PC-3 (cell line): ENCODE measurements around the gene PDE3B. TPM values are rescaled to one million over a fixed set of nuclear protein-coding genes. Genes with fewer than 3 reads are reported as not detected.

Experiments used
- ATAC-seq: fragments of 200-7000 bp; cut with Tn5 transposase; 2 replicates; pipeline ENCODE4 v1.9.1; 2020; ENCODE audit warnings: mild to moderate bottlenecking, moderate library complexity
- BruUV-seq: library from RNA; stranded (reverse); fragments of 400-500 nt; replicated peaks from 2 replicates; lab custom pipeline; 2021; lab: Mats Ljungman, UMichigan
- CTCF ChIA-PET: fragments of 300-600 bp; sonication (Branson Sonifier 250); formaldehyde crosslinking; loops from one replicate; lab custom pipeline; 2022; ENCODE audit warnings: antibody characterized with exemption; lab: Charles Lee
- POLR2A ChIA-PET: fragments of 300-600 bp; sonication (Branson Sonifier 250); formaldehyde crosslinking; loops from one replicate; lab custom pipeline; 2022; ENCODE audit warnings: antibody characterized with exemption; ENCODE audit not compliant: unreplicated experiment; lab: Charles Lee
- DNase-seq: peaks from one replicate; pipeline ENCODE4 v3.0.0-alpha.2; 2015
- H2AFZ ChIP-seq: fragments of 300-600 bp; sonication (generic); 2 replicates; pipeline ENCODE4 v1.6.0; 2016; ENCODE audit warnings: antibody characterized with exemption, low read length
- H3F3A ChIP-seq: fragments of 300-600 bp; sonication (generic); one replicate; pipeline ENCODE4 v1.6.0; 2017; ENCODE audit warnings: antibody characterized with exemption, low read length, control low read depth, mild to moderate bottlenecking; ENCODE audit not compliant: unreplicated experiment
- H3K27ac ChIP-seq: fragments of 300-600 bp; sonication (generic); 2 replicates; pipeline ENCODE4 v1.5.1; 2016; ENCODE audit warnings: mild to moderate bottlenecking, low read length
- H3K27me3 ChIP-seq: fragments of 300-600 bp; sonication (generic); 2 replicates; pipeline ENCODE4 v1.6.1; 2016; ENCODE audit warnings: low read length, mixed read lengths
- H3K36me3 ChIP-seq: fragments of 300-600 bp; sonication (generic); 2 replicates; pipeline ENCODE4 v1.6.1; 2016; ENCODE audit warnings: low read depth, mixed run types, low read length, mixed read lengths
- H3K4me1 ChIP-seq: fragments of 300-600 bp; sonication (generic); 2 replicates; pipeline ENCODE4 v1.5.1; 2016; ENCODE audit warnings: low read length; ENCODE audit not compliant: insufficient read depth
- H3K4me2 ChIP-seq: fragments of 300-600 bp; sonication (generic); 2 replicates; pipeline ENCODE4 v1.6.0; 2016; ENCODE audit warnings: low read length
- H3K4me3 ChIP-seq: fragments of 300-600 bp; sonication (generic); 2 replicates; pipeline ENCODE4 v1.5.1; 2016; ENCODE audit warnings: mild to moderate bottlenecking, low read length, mixed read lengths
- H3K79me2 ChIP-seq: fragments of 300-600 bp; sonication (generic); 2 replicates; pipeline ENCODE4 v1.6.1; 2017; ENCODE audit warnings: low read length, mixed read lengths
- H3K9ac ChIP-seq: fragments of 300-600 bp; sonication (generic); 2 replicates; pipeline ENCODE4 v1.6.0; 2016; ENCODE audit warnings: mild to moderate bottlenecking, low read length
- H3K9me2 ChIP-seq: fragments of 300-600 bp; sonication (generic); replicated peaks from 2 replicates; pipeline ENCODE4 v1.6.1; 2016; ENCODE audit warnings: mixed run types, low read length, mixed read lengths
- H3K9me3 ChIP-seq: fragments of 300-600 bp; sonication (generic); 2 replicates; pipeline ENCODE4 v1.6.1; 2016; ENCODE audit warnings: low read length, mixed read lengths
- H4K20me1 ChIP-seq: fragments of 300-600 bp; sonication (generic); 2 replicates; pipeline ENCODE4 v1.6.1; 2016; ENCODE audit warnings: low read length, mixed read lengths
- EZH2 ChIP-seq: fragments of 300-600 bp; sonication (generic); IDR thresholded peaks from one replicate; pipeline ENCODE4 v1.6.1; 2017; ENCODE audit warnings: antibody characterized with exemption, mild to moderate bottlenecking, low read length; ENCODE audit not compliant: unreplicated experiment
- EZH2phosphoT487 ChIP-seq: fragments of 300-600 bp; sonication (generic); IDR thresholded peaks from 2 replicates; pipeline ENCODE4 v1.6.1; 2018; ENCODE audit warnings: mild to moderate bottlenecking, antibody characterized with exemption, low read length, borderline replicate concordance
- intact Hi-C: fragments of 100-400 bp; cut with micrococcal nuclease; formaldehyde crosslinking; loops from 2 replicates; pipeline ENCODE4 v1.9.0; 2023
- total RNA-seq: library from RNA; depleted of rRNA; stranded (reverse); fragments of >200 nt; gene quantifications from 2 replicates; pipeline ENCODE4 v1.2.3, GENCODE V29; 2014
- TF ChIP-seq, protein P1 (sequence below): fragments of 300-600 bp; sonication (generic); conservative IDR thresholded peaks from 2 replicates; pipeline ENCODE4 v1.5.1; 2017; ENCODE audit warnings: antibody characterized with exemption, low read depth, mild to moderate bottlenecking, low read length

Gene PDE3B
- total RNA-seq, 1 experiment from 2014 or later, result 0.11 TPM

DNA sequence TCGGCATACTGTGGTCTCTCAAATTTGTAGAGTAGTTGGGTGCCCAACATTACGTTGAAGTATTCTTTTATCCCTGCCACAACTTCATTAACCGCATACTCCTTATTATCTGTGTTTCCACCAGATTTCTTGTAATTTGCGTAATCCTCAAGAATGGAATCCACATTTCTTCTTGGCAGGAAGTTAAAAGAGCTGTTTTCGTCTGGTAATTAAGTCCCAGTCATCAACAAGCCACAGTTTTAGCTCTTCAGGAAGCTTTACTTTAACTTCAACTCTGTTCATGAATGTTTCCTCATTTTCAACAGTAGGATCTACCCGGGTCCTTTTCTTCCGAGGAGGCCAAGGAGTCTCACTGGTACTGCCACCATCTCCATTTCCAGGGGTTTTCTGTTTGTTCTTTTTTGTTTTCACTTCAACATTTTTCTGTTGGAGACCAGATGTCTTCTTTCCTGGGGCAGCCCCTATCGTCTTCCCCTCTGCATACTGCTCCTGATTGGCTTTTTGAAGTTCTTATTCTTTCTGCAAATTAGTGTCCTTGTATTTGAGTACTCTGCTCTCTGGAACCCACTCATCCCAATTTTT is 30.3 kb downstream of the PDE3B start:
- no peaks in the 10 kb centered on the region for H3K27me3 ChIP-seq
- CTCF ChIA-PET, result no interaction called here
- no peaks in the 10 kb centered on the region for H3K79me2 ChIP-seq
- no peak overlapping the region for H3K4me3 ChIP-seq
- no peak for ATAC-seq
- H3K4me1 ChIP-seq, result no peaks in the 10 kb centered on the region
- no peaks in the 10 kb centered on the region for H3F3A ChIP-seq
- no peaks in the 10 kb centered on the region for H3K9me3 ChIP-seq
- intact Hi-C loops, result no loop called here
- no peak overlapping the region for H3K4me2 ChIP-seq
- no TSS peak for BruUV-seq
- POLR2A ChIA-PET, result no interaction called here
- H3K9me2 ChIP-seq, result no peaks in the 10 kb centered on the region
- H3K27ac ChIP-seq, result no peak overlapping the region
- H4K20me1 ChIP-seq, result no peaks in the 10 kb centered on the region
- no peak overlapping the region for H2AFZ ChIP-seq
- TF ChIP-seq, protein P1, sequence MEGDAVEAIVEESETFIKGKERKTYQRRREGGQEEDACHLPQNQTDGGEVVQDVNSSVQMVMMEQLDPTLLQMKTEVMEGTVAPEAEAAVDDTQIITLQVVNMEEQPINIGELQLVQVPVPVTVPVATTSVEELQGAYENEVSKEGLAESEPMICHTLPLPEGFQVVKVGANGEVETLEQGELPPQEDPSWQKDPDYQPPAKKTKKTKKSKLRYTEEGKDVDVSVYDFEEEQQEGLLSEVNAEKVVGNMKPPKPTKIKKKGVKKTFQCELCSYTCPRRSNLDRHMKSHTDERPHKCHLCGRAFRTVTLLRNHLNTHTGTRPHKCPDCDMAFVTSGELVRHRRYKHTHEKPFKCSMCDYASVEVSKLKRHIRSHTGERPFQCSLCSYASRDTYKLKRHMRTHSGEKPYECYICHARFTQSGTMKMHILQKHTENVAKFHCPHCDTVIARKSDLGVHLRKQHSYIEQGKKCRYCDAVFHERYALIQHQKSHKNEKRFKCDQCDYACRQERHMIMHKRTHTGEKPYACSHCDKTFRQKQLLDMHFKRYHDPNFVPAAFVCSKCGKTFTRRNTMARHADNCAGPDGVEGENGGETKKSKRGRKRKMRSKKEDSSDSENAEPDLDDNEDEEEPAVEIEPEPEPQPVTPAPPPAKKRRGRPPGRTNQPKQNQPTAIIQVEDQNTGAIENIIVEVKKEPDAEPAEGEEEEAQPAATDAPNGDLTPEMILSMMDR, result no peak
- TF ChIP-seq EZH2 (no peak), EZH2phosphoT487 (no peak)
- DNase-seq, result no peak
- H3K9ac ChIP-seq, result no peak overlapping the region
- H3K36me3 ChIP-seq, result no peaks in the 10 kb centered on the region

- H3K4me1 ChIP-seq, result no peaks in the 10 kb centered on the region
- no peak overlapping the region for H3K9ac ChIP-seq
- no peaks in the 10 kb centered on the region for H3K9me2 ChIP-seq
- H3F3A ChIP-seq, result no peaks in the 10 kb centered on the region
- BruUV-seq, result no TSS peak
- intact Hi-C loops, result no loop called here
- no peaks in the 10 kb centered on the region for H3K79me2 ChIP-seq
- no peaks in the 10 kb centered on the region for H3K9me3 ChIP-seq
- H2AFZ ChIP-seq, result no peak overlapping the region
- H3K27me3 ChIP-seq, result no peaks in the 10 kb centered on the region
- H3K27ac ChIP-seq, result no peak overlapping the region
- no peak overlapping the region for H3K4me3 ChIP-seq
- ChIA-PET POLR2A (no interaction called here), CTCF (no interaction called here)
- no peaks in the 10 kb centered on the region for H3K36me3 ChIP-seq
- no peak overlapping the region for H3K4me2 ChIP-seq
- TF ChIP-seq, protein P1, result no peak
- DNase-seq (no peak), ATAC-seq (no peak)
- H4K20me1 ChIP-seq, result no peaks in the 10 kb centered on the region
Measured at GRCh38 chr11:14676068-14676467, 32.5 kb downstream of the PDE3B start.

DNA sequence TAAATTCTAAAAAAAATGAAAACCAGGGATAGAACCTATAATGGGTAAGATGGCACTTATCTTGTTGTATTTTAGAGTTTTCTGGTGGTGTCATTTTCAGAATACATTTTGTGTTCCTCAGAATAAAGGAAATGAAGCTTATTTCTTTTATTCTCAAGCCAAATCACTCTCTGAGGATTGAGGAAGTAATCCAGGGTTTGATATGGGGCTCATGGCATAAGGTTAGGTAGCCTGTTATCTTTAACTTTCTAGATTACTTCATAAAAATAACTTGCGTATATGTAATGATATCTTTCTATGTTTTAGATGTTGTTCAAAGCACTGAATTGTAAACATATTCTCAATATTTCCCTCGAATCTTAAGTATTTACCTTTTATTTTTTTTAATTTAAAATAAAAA is 33.5 kb downstream of the PDE3B start:
- no peaks in the 10 kb centered on the region for H3F3A ChIP-seq
- no peaks in the 10 kb centered on the region for H4K20me1 ChIP-seq
- ATAC-seq (no peak), DNase-seq (no peak)
- BruUV-seq, result no TSS peak
- no peak overlapping the region for H3K27ac ChIP-seq
- no peaks in the 10 kb centered on the region for H3K36me3 ChIP-seq
- intact Hi-C loops, result no loop called here
- TF ChIP-seq EZH2, result no peak
- TF ChIP-seq EZH2phosphoT487, result no peak
- TF ChIP-seq, protein P1, result no peak
- H3K9me3 ChIP-seq, result no peaks in the 10 kb centered on the region
- H2AFZ ChIP-seq, result no peak overlapping the region
- CTCF ChIA-PET, result no interaction called here
- no peak overlapping the region for H3K4me2 ChIP-seq
- no peaks in the 10 kb centered on the region for H3K27me3 ChIP-seq
- no peaks in the 10 kb centered on the region for H3K9me2 ChIP-seq
- no peak overlapping the region for H3K9ac ChIP-seq
- H3K4me1 ChIP-seq, result no peaks in the 10 kb centered on the region
- POLR2A ChIA-PET, result interaction anchor here (0.6 kb wide), 1 partner anchor 1191 kb away, joined by 3 read pairs; no protein-coding TSS in a partner anchor
- no peaks in the 10 kb centered on the region for H3K79me2 ChIP-seq
- H3K4me3 ChIP-seq, result no peak overlapping the region
